Esophagus squamous epithelium (tissue), 4 donors: ENCODE results near the gene TBC1D19.

Source experiments
- POLR2A ChIP-seq, 4 donors: fragments of 450-650 bp; IDR thresholded peaks; one replicate each; pipeline ENCODE4 v1.6.1; 2017; ENCODE audit warnings: antibody characterized with exemption in 4 of 4, mild to moderate bottlenecking in 4 of 4, moderate library complexity in 3 of 4
- TF ChIP-seq, protein P1 (sequence below), 6 experiments: fragments of 450-650 bp in 4 of 6; fragments of 200-600 bp in 2 of 6; sonication (generic) in 2 of 6; IDR thresholded peaks; one replicate each; pipeline ENCODE4 v1.5.1; 2016 to 2019; ENCODE audit warnings: antibody characterized with exemption in 6 of 6, mild to moderate bottlenecking in 4 of 6, moderate library complexity in 4 of 6

DNA sequence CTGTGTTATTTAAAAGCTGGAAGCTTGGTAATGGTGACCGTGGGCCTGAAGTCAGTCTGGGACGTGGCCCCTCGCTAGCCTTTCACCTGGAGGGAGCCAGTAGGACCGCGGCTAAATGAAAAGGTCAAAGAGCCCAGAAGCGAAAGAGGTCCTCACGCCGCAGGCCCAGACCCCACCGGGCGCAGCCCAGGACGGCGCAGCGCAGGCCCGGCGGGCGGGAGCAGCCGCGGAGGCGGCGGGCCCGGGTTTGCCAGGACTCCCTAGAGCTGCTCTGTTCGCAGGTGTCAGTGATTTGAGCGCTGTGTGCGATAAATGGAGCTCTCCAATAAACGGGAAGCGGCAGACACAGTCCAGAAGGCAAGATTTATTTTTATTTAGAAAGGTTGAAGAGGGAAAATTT is 220.6 kb downstream of the TBC1D19 start:
- TF ChIP-seq, protein P1, sequence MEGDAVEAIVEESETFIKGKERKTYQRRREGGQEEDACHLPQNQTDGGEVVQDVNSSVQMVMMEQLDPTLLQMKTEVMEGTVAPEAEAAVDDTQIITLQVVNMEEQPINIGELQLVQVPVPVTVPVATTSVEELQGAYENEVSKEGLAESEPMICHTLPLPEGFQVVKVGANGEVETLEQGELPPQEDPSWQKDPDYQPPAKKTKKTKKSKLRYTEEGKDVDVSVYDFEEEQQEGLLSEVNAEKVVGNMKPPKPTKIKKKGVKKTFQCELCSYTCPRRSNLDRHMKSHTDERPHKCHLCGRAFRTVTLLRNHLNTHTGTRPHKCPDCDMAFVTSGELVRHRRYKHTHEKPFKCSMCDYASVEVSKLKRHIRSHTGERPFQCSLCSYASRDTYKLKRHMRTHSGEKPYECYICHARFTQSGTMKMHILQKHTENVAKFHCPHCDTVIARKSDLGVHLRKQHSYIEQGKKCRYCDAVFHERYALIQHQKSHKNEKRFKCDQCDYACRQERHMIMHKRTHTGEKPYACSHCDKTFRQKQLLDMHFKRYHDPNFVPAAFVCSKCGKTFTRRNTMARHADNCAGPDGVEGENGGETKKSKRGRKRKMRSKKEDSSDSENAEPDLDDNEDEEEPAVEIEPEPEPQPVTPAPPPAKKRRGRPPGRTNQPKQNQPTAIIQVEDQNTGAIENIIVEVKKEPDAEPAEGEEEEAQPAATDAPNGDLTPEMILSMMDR (IDR thresholded peaks at IDR 0.05): no peak
- TF ChIP-seq POLR2A (IDR thresholded peaks at IDR 0.05): no peak
